Neural crest cell (in vitro differentiated cells): ENCODE data around the gene PDLIM7. TPM values are rescaled to one million over a fixed set of nuclear protein-coding genes. Genes with fewer than 3 reads are reported as not detected.

Experiments used
- DNase-seq: peaks from one replicate; pipeline ENCODE4 v3.0.0; 2021; ENCODE audit warnings: low read depth, mixed read lengths, low spot score
- H3K27ac Mint-ChIP-seq: one replicate; pipeline ENCODE4 v1.8.0; 2021; ENCODE audit warnings: mild to moderate bottlenecking, mixed read lengths; ENCODE audit not compliant: unreplicated experiment
- H3K27me3 Mint-ChIP-seq: 2 replicates; pipeline ENCODE4 v1.8.0; 2021; ENCODE audit warnings: low read depth, mild to moderate bottlenecking, mixed read lengths
- H3K36me3 Mint-ChIP-seq: 2 replicates; pipeline ENCODE4 v1.8.0; 2021; ENCODE audit warnings: low read depth, mild to moderate bottlenecking, mixed read lengths
- H3K4me1 Mint-ChIP-seq: 2 replicates; pipeline ENCODE4 v1.8.0; 2021; ENCODE audit warnings: mixed read lengths
- H3K4me3 Mint-ChIP-seq: one replicate; pipeline ENCODE4 v1.8.0; 2021; ENCODE audit warnings: mild to moderate bottlenecking, mixed read lengths
- H3K9me3 Mint-ChIP-seq: 2 replicates; pipeline ENCODE4 v1.8.0; 2021; ENCODE audit warnings: mixed read lengths
- CTCF ChIP-seq: fragments of 200-600 bp; sonication (generic); conservative IDR thresholded peaks from 2 replicates; pipeline ENCODE4 v1.5.0; 2021; ENCODE audit warnings: antibody characterized with exemption, mild to moderate bottlenecking
- total RNA-seq: library from RNA; stranded (reverse); gene quantifications from 2 replicates; pipeline ENCODE4 v1.2.1, GENCODE V29; 2021

The PDLIM7 gene
- total RNA-seq, 1 donor from 2014 or later, result 147 TPM

- Mint-ChIP-seq H3K4me3 (peak overlapping the region; percentile 91), H3K27ac (peak overlapping the region; percentile 92), H3K9me3 (no peaks in the 10 kb centered on the region), H3K36me3 (peaks cover 12% of the 10 kb centered on the region), H3K4me1 (peaks cover 51% of the 10 kb centered on the region), H3K27me3 (peaks cover 44% of the 10 kb centered on the region)
- DNase-seq, result peak; percentile 50
- TF ChIP-seq CTCF, result no peak
These were observed 43.5 kb downstream of the PDLIM7 start for GRCh38 chr5:177453852-177454396.

GRCh38 chr5:177452688-177453638 lies 44.4 kb downstream of the PDLIM7 start:
- Mint-ChIP-seq H3K4me3 (peak overlapping the region; percentile 91), H3K4me1 (peaks cover 60% of the 10 kb centered on the region), H3K9me3 (no peaks in the 10 kb centered on the region), H3K36me3 (peaks cover 12% of the 10 kb centered on the region), H3K27ac (no peak overlapping the region), H3K27me3 (peaks cover 54% of the 10 kb centered on the region)
- no peak for DNase-seq
- TF ChIP-seq CTCF, result no peak

GRCh38 chr5:177450667-177451424 lies 46.6 kb downstream of the PDLIM7 start:
- peaks cover 52% of the 10 kb centered on the region for H3K4me1 Mint-ChIP-seq
- no peak for TF ChIP-seq CTCF
- H3K9me3 Mint-ChIP-seq, result no peaks in the 10 kb centered on the region
- DNase-seq, result no peak
- H3K27me3 Mint-ChIP-seq, result peaks cover 52% of the 10 kb centered on the region
- H3K4me3 Mint-ChIP-seq, result peak overlapping the region; percentile 84
- peaks cover 6% of the 10 kb centered on the region for H3K36me3 Mint-ChIP-seq
- peak overlapping the region; percentile 78 for H3K27ac Mint-ChIP-seq

GRCh38 chr5:177449140-177450061 lies 48.0 kb downstream of the PDLIM7 start:
- H3K36me3 Mint-ChIP-seq, result peaks cover 6% of the 10 kb centered on the region
- H3K4me3 Mint-ChIP-seq, result peak overlapping the region; percentile 93
- peaks cover 66% of the 10 kb centered on the region for H3K4me1 Mint-ChIP-seq
- peaks cover 66% of the 10 kb centered on the region for H3K27me3 Mint-ChIP-seq
- no peaks in the 10 kb centered on the region for H3K9me3 Mint-ChIP-seq
- TF ChIP-seq CTCF, result no peak
- peak overlapping the region; percentile 14 for H3K27ac Mint-ChIP-seq
- no peak for DNase-seq
